Neural cell (in vitro differentiated cells): ENCODE data around the gene PLCB1.

ENCODE experiments used
- EZH2 ChIP-seq: fragments of 200-600, 300-800 bp; shearing (Covaris generic), sonication (generic); IDR thresholded peaks from 2 replicates; pipeline ENCODE4 v1.6.1; 2014; ENCODE audit warnings: antibody characterized with exemption, low read length, borderline replicate concordance, mild to moderate bottlenecking; ENCODE audit not compliant: insufficient read depth, poor library complexity, severe bottlenecking
- RAD21 ChIP-seq: fragments of 450-650 bp; conservative IDR thresholded peaks from 2 replicates; pipeline ENCODE4 v1.6.1; 2014; ENCODE audit warnings: antibody characterized with exemption, mild to moderate bottlenecking, moderate library complexity
- TAF1 ChIP-seq: IDR thresholded peaks from 2 replicates; pipeline ENCODE4 v1.6.1; 2012; ENCODE audit warnings: low read depth
- TF ChIP-seq, protein P1 (sequence below): fragments of 450-650 bp; IDR thresholded peaks from 2 replicates; pipeline ENCODE4 v1.5.1; 2014; ENCODE audit warnings: antibody characterized with exemption, mild to moderate bottlenecking, moderate library complexity; ENCODE audit not compliant: poor library complexity, severe bottlenecking
- TF ChIP-seq, protein P2 (sequence below): IDR thresholded peaks from 2 replicates; pipeline ENCODE4 v1.6.1; 2012; ENCODE audit warnings: borderline replicate concordance

DNA sequence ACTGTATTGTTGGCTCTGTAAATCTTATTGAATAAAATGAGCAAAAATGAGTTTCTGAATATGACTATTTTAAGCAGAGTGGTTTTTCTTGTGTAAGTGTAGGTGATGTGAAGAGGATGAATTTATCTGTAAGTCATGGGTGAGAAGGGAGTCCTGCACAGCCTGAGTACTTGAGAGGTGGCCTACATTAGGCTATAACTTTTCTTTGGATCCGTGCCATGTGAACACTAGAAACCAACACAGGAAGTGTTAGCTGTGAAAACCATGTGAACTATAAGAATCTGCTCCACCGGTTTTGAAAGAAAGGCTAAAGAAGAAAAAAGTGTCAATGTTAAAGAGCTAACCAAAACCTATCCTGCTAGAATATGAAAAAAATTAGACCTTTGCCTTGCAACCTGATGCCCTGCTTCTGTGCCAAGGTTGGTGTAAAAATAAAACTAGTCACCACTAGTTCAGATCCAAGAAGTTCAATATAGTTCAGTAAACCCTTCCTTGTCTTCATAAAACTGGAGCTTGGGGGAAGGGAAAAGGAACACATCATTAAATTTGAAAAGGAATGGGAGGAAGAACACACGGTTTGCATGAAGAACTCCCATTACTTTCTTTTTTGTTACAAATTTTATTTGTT, 21.3 kb downstream of the PLCB1 start:
- TF ChIP-seq, protein P1, sequence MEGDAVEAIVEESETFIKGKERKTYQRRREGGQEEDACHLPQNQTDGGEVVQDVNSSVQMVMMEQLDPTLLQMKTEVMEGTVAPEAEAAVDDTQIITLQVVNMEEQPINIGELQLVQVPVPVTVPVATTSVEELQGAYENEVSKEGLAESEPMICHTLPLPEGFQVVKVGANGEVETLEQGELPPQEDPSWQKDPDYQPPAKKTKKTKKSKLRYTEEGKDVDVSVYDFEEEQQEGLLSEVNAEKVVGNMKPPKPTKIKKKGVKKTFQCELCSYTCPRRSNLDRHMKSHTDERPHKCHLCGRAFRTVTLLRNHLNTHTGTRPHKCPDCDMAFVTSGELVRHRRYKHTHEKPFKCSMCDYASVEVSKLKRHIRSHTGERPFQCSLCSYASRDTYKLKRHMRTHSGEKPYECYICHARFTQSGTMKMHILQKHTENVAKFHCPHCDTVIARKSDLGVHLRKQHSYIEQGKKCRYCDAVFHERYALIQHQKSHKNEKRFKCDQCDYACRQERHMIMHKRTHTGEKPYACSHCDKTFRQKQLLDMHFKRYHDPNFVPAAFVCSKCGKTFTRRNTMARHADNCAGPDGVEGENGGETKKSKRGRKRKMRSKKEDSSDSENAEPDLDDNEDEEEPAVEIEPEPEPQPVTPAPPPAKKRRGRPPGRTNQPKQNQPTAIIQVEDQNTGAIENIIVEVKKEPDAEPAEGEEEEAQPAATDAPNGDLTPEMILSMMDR = no peak
- TF ChIP-seq RAD21 (no peak), EZH2 (no peak), TAF1 (no peak)
- TF ChIP-seq, protein P2, sequence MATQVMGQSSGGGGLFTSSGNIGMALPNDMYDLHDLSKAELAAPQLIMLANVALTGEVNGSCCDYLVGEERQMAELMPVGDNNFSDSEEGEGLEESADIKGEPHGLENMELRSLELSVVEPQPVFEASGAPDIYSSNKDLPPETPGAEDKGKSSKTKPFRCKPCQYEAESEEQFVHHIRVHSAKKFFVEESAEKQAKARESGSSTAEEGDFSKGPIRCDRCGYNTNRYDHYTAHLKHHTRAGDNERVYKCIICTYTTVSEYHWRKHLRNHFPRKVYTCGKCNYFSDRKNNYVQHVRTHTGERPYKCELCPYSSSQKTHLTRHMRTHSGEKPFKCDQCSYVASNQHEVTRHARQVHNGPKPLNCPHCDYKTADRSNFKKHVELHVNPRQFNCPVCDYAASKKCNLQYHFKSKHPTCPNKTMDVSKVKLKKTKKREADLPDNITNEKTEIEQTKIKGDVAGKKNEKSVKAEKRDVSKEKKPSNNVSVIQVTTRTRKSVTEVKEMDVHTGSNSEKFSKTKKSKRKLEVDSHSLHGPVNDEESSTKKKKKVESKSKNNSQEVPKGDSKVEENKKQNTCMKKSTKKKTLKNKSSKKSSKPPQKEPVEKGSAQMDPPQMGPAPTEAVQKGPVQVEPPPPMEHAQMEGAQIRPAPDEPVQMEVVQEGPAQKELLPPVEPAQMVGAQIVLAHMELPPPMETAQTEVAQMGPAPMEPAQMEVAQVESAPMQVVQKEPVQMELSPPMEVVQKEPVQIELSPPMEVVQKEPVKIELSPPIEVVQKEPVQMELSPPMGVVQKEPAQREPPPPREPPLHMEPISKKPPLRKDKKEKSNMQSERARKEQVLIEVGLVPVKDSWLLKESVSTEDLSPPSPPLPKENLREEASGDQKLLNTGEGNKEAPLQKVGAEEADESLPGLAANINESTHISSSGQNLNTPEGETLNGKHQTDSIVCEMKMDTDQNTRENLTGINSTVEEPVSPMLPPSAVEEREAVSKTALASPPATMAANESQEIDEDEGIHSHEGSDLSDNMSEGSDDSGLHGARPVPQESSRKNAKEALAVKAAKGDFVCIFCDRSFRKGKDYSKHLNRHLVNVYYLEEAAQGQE = no peak
